ENCODE data around the gene ITGBL1.
A peak's percentile ranks its signal among the peaks of the same experiment; 100 is the strongest.

The ITGBL1 gene

GRCh38 chr13:101707659-101708058 is 255.2 kb downstream of the ITGBL1 start:
- DNase-seq = no peak

DNA sequence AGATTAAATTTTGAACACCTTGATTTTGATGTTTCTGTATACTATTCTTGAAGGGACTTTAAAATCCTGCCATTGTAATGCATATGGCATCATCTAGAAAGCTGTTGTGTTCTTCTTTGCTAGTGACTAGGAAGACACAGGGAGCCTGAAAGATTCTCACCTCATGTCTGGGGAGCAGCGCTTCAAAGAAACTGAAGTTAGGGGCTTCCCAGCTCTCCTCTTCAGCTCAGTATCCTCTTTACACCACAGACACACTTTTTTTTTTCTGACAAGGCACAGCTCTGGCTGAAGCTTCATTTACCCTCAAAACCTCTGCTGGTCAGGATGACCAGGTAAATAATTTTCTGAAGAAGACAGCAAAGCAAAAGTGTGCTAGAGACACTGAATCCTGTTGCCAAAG is 255.6 kb downstream of the ITGBL1 start:
- DNase-seq = no peak

DNA sequence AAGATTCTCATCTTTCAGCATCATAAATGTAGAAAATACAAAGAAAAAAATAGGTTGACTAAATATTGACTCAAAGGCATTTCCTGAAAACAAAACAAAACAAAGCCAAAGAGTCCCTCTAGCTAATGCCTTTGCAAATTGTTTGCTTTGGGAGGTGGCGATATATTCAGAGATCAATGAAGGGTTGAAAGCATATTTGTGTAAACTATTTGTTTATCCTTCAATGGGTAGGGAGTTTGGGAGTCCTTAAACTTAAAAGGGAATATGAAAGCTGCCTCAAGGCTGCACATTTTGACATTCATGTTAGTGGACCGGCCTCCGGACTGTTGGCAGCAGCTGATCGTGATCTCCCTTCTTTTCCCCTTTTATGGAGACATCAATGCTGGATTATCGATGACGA is 257.5 kb downstream of the ITGBL1 start:
- no peak for DNase-seq

DNA sequence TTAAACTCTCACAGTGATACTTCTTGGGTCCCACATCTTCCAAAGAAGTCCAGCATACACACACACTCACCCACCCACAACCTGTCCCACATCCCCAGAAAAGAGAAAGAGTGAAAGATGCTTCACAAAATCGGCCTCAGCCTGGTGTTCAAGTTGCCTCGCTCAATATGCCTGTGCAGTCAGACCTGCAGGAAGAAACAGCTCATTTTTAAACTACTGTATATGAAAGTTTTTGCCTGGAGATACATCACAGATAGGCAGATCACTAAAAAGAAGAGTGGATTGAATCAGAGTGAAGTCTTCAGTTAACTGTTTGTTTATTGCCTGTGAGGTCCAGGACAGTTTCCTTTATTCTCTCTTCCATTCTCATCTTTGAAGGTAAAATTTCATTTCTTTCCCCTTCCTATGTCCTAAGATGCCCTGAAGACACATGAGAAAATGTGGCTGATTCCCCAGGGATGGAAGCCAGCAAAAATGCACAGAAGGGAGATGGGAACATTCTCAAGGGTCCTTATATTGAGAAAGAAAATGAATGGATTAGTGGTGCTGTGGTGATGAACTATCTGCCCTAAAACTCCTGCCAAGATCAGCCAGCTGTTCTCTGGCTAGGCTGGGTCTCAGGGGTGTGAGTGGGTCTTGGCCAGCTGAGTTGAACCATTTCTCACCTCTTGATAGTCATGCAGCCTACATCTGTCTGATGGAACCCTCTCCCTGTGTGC is 259.0 kb downstream of the ITGBL1 start:
- DNase-seq = no peak

GRCh38 chr13:101712026-101712348 is 259.5 kb downstream of the ITGBL1 start:
- no peak for DNase-seq

DNA sequence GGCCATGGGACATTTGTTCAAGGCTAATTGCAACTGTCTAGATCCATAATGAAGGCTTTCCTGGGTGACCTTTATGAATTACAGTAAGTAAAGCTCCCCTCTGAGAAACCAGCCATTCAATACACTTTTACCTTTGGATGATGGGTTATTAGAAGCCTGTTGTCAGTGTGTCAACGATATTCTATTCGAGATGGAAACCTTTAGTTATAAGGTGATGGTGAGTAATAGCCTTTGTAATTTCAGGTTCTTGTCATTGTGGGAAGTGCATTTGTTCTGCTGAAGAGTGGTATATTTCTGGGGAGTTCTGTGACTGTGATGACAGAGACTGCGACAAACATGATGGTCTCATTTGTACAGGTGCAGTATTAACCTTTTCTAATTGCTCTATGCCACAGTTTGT is 261.7 kb downstream of the ITGBL1 start:
- no peak for DNase-seq

DNA sequence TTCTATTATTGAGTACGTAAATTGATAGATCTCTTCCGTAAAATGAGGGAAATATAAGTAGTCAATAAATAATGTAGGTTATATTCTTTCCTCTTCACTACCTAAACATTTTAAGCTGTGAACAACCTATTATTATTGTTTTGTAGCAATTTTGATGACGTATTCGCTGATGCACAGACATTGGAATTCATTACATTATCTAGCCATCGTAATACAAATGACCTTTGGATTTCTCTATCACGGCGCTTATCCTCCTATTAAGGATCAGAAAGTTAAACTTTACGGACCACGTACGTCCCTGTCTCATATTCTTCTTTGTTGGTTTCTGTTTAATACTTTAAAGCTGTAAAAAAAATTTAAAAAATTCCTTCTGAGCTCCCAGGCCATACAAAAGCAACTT is 264.9 kb downstream of the ITGBL1 start:
- no peak for DNase-seq

DNA sequence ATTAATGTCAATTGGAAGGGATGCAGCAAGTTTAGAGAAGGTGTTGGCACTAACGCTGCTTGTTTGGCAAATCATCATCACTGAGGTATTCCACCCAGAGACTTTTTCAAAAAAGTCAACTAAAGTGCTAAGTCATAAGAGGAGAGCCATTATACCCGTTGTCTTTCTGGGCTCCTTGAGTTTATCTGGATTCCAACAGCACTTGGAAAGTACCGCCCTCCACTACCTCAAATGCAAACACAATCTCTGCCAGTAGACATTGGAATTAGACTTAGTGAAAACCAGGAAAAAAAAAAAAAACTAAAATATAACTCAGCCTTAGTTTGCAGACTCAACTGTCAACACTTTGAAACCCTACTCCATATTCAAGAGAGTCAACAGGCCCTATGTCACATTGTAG is 266.0 kb downstream of the ITGBL1 start:
- DNase-seq = no peak

- DNase-seq = no peak
These were observed 274.2 kb downstream of the ITGBL1 start for GRCh38 chr13:101726681-101727080.

DNA sequence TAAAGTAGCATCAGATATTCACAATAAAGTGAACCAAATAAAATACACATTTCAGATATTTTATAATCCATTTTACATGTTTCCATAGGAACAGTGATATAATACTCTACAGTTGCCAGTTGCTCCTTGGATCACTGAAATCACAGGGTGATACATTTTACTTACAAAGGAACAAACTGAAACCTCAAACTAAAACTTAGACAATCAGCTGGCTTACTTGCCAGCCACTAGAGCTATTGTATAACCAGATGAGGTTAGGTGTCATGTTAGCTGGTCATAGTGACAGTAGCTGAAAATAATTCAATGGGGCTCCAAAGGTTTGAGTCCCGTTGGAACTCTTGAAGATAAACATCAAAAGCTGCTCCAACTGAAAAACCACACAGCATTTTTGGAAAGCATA is 274.6 kb downstream of the ITGBL1 start:
- DNase-seq = no peak

GRCh38 chr13:101728021-101728420 is 275.5 kb downstream of the ITGBL1 start:
- no peak for DNase-seq

GRCh38 chr13:101728615-101729014 is 276.1 kb downstream of the ITGBL1 start:
- no peak for DNase-seq

DNA sequence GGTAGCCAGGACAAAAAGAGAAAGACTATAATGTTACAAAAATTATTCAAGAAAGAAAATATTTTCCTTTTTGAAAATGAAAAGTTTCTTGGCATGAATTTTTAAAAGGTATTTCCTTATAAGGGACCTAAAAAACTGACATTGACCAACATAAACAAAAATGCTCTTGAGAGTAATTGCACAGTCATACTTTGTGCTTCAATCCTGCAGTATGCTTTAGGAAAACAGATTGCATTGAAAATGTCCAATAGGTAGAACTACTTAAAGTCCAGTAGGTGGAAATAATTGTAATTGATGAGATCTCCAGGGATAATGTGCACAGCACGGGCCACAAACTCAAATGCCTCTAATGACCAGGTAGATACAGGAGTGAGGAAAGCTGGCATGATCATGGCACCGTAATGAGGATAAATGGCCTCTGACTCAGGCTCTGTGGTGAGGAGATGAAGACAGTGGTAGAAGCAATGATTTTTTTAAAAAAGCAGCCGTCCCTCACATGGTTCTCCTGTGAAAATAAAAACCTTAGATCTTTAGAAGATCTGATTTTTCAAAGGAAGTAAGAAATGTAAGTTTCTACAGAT is 278.0 kb downstream of the ITGBL1 start:
- no peak for DNase-seq

DNA sequence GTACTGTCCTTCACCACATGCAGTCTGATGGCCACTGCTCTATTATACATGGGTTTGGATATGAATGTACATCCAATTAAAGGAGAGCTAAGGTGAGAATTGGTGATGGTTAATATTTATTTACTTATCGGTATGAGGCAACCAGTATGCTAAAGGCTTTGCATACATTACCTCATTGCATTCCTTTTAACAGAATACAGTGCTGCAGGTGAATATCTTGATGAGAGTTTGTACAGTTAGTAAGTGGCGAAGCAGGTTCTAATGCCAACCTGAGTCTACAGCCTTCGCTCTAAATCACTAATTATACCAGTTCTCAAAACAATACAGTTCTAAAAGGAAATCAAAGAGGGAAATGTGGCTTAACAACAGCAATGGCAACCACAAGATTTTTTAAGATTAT is 284.1 kb downstream of the ITGBL1 start:
- DNase-seq = no peak

DNA sequence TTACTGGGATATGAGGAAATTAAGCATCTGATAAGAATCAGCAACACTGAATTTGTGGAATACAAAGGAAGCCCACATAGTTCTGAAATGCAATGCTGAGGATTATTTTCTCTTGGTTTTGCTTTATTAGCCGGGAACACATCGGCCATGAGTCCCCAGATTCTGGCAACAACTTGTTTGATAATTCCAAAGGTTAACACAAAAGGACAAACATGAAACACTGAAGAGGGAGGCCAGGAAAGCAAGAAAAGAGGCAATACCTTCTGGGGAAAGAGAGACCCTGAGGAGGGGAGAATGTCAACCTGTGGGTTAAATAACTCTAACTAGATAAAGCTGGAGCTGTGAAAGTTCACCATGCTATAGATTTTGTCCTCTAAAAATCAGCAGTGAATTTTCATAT is 285.9 kb downstream of the ITGBL1 start:
- DNase-seq = no peak

DNA sequence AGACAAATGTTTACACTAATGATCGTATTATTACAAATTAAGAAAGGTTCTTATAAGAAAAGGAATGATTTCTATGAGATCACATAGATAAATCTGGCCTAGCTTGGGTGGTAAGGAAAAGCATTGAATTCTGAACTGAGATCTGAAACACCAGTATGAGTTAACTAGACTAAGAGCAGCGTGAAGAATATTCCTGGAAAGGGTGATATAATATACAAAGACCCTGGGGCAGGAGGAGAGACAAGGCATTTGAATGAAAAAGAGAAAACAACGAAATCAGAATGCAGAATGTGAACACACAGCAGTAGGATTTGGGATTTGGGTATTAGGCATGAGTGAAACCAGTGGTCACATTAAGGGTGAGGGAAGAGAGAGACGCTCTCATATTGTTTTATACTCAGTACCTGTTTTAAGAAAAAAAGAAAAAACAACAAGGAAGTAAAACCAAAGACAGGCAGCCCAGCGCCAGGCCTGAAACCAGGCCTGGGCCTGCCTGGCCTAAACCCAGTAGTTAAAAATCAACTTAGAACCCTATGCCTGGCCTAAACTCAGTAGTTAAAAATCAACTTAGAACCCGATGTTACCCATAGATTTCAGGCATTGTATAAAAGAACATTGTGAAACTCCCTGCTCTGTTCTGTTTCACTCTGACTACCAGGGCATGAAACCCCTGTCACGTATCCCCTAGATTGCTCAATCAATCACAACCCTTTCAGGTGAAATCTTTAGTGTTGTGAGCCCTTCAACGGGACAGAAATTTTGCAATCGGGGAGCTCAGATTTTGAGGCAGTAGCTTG is 287.1 kb downstream of the ITGBL1 start:
- no peak for DNase-seq

DNA sequence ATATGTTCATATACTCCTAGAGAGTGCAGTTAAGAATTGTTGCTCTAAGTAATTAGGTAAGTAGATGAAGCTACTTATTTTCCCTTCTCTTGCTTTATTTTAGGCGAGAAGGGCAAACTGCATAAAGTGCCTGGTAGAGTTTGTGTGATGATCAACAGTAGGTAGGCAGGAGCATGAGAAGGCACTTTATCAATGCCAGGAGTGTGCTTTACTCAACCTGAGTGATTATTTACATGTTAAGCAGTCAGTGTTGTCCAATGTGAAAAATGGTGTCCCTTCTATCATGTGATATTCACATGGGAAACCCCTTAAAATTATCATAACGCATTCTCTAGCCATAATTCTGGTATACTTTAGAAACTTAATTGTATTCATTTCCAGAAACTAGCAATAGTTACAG is 294.0 kb downstream of the ITGBL1 start:
- DNase-seq = no peak

DNA sequence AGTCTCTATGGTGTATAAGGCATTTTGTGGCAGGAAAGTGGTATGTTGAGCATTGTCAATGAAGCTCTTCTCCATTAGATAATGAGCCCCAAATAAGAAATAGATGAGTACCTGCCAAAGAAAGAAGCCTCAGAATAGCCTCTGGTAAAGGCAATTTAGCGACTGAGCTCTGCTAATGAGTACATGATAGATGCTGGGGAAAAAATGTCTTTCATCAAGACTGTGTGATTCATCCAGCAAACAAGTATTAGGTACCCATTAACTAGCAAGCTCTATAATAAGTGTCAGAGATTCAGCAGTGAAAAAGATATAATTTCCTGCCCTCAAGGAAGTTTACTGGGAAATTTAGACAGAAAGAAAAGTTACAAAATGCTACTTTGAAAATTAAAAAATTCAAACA is 294.6 kb downstream of the ITGBL1 start:
- no peak for DNase-seq

- DNase-seq = no peak
These were observed 297.1 kb downstream of the ITGBL1 start for GRCh38 chr13:101749584-101749983.

DNA sequence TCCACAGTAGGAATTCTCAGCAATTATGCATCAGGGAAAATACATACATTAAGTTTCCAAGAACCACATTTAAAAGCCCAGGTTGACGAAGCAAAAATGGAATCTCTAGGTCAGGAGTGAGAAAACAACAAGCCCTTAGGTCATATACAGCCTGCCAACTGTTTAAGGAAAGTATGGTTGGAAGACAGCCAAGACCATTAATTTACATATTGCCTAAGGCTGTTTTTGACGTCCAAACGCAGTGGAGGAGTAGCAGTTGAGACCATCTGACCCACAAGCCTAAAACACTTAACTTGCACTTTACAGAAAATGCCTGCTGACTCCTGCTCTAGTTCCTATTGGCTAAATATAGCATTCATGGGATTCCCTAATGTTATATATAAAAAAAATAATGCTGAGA is 299.0 kb downstream of the ITGBL1 start:
- DNase-seq = peak; percentile 71

- no peak for DNase-seq
These were observed 300.0 kb downstream of the ITGBL1 start for GRCh38 chr13:101752432-101752831.

DNA sequence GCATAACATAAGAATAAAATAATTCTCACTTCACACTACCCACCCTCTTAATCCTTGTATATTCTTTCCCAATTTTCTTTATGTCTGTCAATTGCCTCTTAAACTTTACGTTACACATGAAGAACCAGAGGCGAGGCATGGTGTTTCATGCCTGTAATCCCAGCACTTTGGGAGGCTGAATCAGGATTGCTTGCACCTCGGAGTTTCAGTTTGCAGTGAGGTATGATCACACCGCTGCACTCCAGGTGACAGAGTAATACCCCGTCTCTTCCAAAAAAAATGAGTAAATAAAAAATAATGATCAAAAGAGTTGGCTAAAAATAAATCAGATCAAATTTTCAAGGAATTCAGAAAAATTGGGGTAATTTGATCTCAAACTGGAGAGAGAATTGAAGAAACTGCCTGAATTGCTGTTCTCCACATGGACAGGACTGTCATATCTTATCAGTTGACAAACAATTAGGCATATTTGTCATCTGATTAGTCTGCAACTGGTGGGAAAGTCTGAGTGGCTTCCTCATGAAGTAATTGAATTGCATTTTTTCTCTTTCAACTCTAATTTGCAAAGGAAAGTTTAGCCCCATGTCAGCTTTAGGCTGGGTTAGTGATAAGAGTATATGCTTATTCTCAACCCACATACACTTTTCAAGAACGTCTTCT is 302.9 kb downstream of the ITGBL1 start:
- DNase-seq = no peak

DNA sequence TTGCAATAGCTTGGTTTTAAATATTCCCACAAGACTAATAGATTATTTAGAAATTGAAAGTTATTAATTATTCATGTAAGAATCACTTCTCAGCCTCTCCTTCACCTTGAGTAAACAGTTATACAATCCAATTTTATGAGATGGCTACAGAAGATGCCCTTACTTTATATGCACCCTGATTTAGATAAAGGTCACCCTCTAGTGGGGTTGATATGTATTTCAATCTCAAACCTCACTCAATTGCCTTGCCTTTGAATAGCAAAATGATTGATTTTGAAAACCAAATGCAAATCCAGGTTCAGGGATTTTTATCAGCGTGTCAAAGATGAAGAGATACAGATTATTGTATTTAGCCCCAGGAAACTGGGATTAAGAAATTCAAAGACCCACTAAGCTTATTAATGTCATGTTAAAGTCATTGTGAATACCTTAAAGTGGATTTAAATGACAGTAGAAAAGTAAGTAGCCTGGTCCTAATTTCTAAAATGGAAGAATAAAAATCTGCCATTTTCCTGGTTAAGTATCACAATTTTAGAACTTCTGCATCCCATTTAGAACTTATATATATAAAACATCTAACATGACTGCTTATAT is 305.1 kb downstream of the ITGBL1 start:
- peak; percentile 18 for DNase-seq
